ENCODE results near the gene CNPY1.

- TF ChIP-seq CTCF (IDR thresholded peaks at IDR 0.05): no peak
- TF ChIP-seq POLR2A (IDR thresholded peaks at IDR 0.05): no peak
Measured at GRCh38 chr7:155531681-155532080, 14.7 kb downstream of the CNPY1 start.

Data from vagina (tissue), 2 donors.